ENCODE data around the gene CYP4F22. TPM values are rescaled to one million over a fixed set of nuclear protein-coding genes. Genes with fewer than 3 reads are reported as not detected.

CYP4F22 gene
- total RNA-seq, 4 donors from 2014 or later = not detected

GRCh38 chr19:15544283-15544682 lies 36.0 kb downstream of the CYP4F22 start:
- Histone ChIP-seq H3K9me3 (no peaks in the 10 kb centered on the region), H3K36me3 (no peaks in the 10 kb centered on the region), H3K4me3 (no peak overlapping the region), H3K27ac (no peak overlapping the region), H3K4me1 (no peaks in the 10 kb centered on the region), H3K27me3 (no peaks in the 10 kb centered on the region)
- intact Hi-C loops (cut with DNase I; ENCODE audit: low total_unique reads) = no loop called here
- TF ChIP-seq CTCF (IDR thresholded peaks at IDR 0.05) = no peak
- TF ChIP-seq POLR2A (IDR thresholded peaks at IDR 0.05) = no peak
- no peak for DNase-seq

DNA sequence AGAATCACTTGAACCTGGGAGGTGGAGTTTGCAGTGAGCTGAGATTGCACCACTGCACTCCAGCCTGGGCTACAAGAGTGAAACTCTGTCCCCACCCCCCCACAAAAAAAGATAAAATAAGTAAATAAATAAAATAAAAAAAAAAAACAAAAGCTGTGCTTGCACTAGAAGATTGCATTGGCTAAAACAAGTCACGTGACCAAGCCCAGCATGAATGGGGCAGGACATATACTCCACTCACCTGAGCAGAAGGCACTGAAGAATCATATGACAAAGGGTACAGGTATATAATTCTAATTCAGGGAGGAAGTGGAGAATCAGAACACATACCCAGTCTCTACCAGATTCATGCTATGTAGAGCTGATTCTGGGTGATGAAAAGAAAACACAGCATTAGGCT lies 36.6 kb downstream of the CYP4F22 start:
- Histone ChIP-seq H3K27ac (no peak overlapping the region), H3K4me1 (no peaks in the 10 kb centered on the region), H3K4me3 (no peak overlapping the region), H3K36me3 (no peaks in the 10 kb centered on the region), H3K27me3 (no peaks in the 10 kb centered on the region), H3K9me3 (no peaks in the 10 kb centered on the region)
- TF ChIP-seq POLR2A (IDR thresholded peaks at IDR 0.05) (no peak), CTCF (IDR thresholded peaks at IDR 0.05) (no peak)
- DNase-seq = no peak
- intact Hi-C loops (cut with DNase I; ENCODE audit: low total_unique reads) = no loop called here

DNA sequence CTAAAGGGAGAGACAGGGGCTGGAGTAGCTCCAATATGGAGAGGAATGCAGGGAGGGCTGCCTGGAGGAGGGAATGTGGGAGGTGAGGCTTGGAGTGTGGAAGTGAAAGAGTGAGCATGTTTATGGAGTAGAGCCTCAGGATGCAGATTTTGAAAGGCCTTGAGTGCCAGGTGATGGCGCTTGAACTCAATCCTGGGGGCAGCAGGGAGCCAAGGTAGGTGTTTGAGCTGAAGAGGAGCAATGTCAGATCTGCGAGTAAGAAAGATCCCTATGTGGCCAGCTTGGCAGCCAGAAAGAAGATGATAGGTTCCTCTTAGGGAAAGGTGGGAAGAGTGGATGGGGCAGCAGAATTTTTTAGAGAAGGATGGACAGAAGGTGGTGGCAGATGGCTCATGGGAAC lies 40.3 kb downstream of the CYP4F22 start:
- Histone ChIP-seq H3K27me3 (no peaks in the 10 kb centered on the region), H3K4me3 (no peak overlapping the region), H3K27ac (no peak overlapping the region), H3K9me3 (no peaks in the 10 kb centered on the region), H3K4me1 (peaks cover 0 to 10% of the 10 kb centered on the region in 2 donors), H3K36me3 (no peaks in the 10 kb centered on the region)
- intact Hi-C loops (cut with DNase I; ENCODE audit: low total_unique reads) = no loop called here
- no peak for DNase-seq
- TF ChIP-seq CTCF (IDR thresholded peaks at IDR 0.05) (no peak), POLR2A (IDR thresholded peaks at IDR 0.05) (no peak)

DNA sequence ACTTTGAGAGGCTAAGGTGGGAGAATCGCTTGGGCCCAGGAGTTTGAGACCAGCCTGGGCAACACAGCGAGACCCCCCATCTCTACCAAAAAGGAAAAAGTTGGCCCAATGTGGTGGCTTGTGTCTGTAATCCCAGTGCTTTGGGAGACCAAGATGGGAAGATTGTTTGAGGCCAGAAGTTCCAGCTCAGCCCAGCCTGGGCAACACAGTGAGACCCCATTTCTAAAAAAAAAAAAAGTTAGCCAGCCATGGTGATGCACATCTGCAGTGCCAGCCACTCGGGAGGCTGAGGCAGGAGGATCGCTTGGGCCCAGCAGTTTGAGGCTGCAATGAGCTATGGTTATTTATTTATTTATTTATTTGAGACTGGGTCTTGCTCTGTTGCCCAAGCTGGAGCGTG lies 41.3 kb downstream of the CYP4F22 start:
- no peak overlapping the region for H3K4me3 ChIP-seq
- H3K36me3 ChIP-seq = no peaks in the 10 kb centered on the region
- TF ChIP-seq POLR2A (IDR thresholded peaks at IDR 0.05) (no peak), CTCF (IDR thresholded peaks at IDR 0.05) (no peak)
- H3K9me3 ChIP-seq = no peaks in the 10 kb centered on the region
- no peak overlapping the region for H3K27ac ChIP-seq
- no peak for DNase-seq
- H3K27me3 ChIP-seq = no peaks in the 10 kb centered on the region
- intact Hi-C loops (cut with DNase I; ENCODE audit: low total_unique reads) = no loop called here
- peaks cover 0 to 10% of the 10 kb centered on the region in 2 donors for H3K4me1 ChIP-seq

DNA sequence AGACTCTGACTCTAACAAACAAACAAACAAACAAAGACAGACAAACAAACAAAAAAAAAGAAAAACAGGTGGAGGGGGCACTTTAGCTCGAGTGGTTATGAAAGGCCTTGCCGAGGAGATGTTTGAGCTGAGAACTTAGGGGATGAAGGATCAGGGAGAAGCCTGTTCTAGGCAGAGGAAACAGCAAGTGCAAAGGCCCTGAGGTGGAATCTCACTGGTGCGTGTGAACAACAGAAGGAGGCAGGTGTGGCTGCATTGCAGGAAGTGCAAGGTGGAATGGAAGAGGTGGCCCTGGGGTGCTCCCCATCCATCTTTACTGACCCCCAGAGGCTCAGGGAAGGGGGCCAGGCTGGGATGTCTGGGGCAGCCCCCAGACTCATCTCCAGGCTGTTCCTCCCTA lies 41.9 kb downstream of the CYP4F22 start:
- Histone ChIP-seq H3K4me1 (peaks cover 0 to 10% of the 10 kb centered on the region in 2 donors), H3K27me3 (no peaks in the 10 kb centered on the region), H3K27ac (no peak overlapping the region), H3K9me3 (no peaks in the 10 kb centered on the region), H3K36me3 (no peaks in the 10 kb centered on the region), H3K4me3 (no peak overlapping the region)
- no peak for DNase-seq
- no peak for TF ChIP-seq POLR2A (IDR thresholded peaks at IDR 0.05)
- TF ChIP-seq CTCF (IDR thresholded peaks at IDR 0.05) = no peak
- intact Hi-C loops (cut with DNase I; ENCODE audit: low total_unique reads) = loop anchor here (10.0 kb wide), 1 partner anchor 455 kb away; no protein-coding TSS in a partner anchor
